ENCODE results near the gene B4GALT5.
"Not testable (repeated sequence)": the region's sequence is repeated elsewhere in the genome, so short reads cannot be mapped to it uniquely, and the experiment has no call there.

B4GALT5 gene

DNA sequence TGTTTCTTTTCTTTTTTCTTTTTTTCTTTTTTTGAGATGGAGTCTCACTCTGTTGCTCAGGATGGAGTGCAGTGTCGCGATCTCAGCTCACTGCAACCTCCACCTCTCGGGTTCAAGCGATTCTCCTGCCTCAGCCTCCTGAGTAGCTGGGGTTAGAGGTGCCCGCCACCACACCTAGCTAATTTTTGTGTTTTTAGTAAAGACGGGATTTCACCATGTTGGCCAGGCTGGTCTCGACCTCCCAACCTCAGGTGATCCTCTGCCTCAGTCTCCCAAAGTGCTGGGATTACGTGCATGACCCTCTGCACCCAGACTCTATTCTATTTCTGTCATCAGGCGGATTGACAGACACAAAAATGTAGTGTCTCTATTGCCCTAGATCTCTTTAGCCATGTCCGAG lies 88.7 kb downstream of the B4GALT5 start:
- not testable (repeated sequence) for DNase-seq

- DNase-seq, result no peak
Measured at GRCh38 chr20:49624317-49624716, 89.4 kb downstream of the B4GALT5 start.

- DNase-seq, result no peak
Measured at GRCh38 chr20:49622243-49622642, 91.4 kb downstream of the B4GALT5 start.

DNA sequence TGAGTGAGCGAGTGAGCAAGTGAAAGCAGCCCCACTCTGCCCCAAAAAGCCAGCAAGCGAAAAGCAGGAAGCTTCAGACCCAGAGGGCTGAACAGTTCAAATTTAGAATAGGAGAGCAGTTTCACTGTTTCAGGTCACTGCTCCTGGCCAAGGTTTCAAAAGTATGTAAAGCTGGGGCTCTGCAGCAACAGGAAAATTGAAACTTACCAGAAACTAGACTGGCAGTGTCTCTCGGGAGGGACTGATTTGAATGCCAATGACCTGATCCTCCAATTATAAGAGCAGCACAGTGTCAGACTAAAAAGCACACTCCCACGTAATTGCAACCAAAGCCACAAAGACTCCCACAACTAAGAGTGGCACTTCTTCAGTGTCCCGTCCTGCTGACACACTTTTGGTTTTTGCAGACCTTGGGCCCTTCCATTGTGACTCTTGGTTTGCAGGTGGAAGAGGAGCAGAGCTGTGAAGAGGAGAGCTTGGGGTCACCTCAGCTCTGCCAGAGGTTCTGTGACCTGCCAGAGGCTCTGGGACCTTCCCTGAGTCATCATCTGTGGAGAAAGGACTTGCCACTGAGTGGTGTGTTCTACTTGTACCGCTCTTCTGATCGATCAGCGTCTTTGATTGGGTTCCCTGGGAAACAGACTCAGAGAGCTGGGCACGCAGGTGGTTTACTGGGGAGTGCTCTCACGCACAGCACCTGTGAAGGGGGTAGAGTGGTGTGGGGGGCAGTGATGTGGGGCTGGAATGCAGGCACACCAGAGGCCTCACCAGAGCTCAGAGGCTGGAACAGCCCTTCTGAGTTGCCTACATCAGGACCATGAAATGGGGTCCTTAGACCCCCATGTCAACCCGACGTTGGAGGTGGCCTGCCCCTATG lies 93.1 kb downstream of the B4GALT5 start:
- no peak for DNase-seq

DNA sequence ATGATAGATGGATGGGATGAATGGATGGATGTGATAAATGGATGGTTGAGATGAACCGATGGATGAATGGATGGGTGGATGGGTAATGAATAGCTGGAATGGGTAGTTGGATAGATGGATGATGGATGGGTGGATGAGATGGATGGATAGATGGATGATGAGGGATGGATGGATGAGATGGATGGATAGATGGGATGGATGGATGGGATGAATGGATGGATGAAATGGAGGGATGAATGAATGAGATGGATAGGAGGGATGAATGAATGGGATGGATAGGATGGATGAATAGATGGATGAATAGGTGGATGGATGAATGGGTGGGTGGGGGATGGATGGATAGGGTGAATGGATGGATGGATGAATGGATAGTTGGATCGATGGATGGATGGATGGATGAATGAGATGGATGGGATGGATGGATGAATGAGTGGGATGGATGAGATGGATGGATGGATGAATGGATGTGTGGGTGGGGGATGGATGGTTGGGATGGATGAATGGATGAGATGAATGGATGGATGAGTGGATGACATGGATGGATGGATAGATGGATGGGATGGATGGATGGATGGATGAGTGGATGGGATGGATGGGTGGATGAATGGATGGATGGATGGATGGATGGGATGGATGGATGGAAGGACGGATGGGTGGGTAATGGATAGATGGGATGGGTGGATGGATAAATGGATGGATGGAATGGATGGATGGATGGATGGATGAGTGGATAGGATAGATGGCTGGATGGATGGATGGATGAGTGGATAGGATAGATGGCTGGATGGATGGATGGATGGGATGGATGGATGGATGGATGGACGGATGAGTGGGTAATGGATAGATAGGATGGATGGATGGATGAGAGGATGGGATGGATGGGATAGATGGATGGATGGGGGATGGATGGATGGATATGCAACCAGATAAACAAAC lies 94.3 kb downstream of the B4GALT5 start:
- no peak for DNase-seq

DNA sequence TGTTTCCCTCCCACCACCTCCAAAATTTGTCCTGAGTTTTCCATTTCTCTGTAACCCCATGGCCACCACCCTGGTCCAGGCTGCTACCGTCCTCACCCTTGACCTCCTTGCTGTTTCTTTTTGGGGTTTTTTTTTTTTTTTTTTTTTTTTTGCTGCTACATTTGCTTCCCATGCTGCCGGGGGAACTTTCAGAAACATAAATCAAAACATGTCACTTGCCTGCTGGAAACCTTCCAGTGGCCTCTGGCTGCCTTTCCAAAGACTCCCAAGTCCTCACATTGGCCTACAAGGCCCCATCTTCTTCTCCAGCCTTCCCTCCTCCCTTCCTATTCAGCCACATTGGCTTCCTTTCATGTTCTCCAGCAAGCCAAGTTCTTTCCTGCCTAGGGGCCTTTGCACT lies 95.4 kb downstream of the B4GALT5 start:
- no peak for DNase-seq

- not testable (repeated sequence) for DNase-seq
Measured at GRCh38 chr20:49617394-49617793, 96.3 kb downstream of the B4GALT5 start.

GRCh38 chr20:49616154-49617007 lies 97.3 kb downstream of the B4GALT5 start:
- DNase-seq, result no peak

DNA sequence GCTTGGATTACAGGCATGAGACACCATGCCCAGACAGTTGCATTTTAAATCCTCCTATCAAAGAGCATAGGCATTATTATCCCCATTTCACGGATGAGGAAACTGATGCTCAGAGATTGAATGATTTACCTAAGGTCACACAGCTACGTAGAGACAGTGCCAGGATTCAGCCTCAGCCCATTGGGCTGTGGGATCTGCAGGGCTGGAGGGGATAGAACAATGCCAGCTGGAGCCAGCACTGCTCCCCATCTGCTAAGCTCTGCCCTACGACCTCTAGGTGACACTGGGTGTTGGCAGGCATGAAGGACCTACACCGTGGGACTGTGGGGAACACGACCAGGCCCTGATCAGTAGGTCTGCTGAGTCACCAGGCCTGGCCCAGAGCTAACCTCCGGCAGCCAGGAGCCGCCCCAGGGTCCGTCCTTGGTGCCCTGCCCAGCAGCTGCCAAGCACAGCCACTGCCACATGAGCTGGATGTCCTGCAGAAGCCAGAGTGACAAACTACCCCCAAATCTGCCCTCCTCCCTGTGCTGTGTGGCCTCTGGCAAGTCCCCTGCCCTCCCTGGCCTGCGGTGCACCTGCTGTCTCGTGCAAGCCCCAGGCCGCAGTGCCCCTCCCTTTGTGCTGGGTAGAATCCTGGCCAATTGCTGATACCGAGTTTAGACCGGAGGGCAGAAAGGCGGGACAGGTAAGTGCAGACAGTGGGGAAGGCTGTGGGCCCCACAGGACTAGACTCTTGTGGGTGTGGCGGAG lies 98.1 kb downstream of the B4GALT5 start:
- no peak for DNase-seq

GRCh38 chr20:49615051-49615400 lies 98.7 kb downstream of the B4GALT5 start:
- DNase-seq, result not testable (repeated sequence)

DNA sequence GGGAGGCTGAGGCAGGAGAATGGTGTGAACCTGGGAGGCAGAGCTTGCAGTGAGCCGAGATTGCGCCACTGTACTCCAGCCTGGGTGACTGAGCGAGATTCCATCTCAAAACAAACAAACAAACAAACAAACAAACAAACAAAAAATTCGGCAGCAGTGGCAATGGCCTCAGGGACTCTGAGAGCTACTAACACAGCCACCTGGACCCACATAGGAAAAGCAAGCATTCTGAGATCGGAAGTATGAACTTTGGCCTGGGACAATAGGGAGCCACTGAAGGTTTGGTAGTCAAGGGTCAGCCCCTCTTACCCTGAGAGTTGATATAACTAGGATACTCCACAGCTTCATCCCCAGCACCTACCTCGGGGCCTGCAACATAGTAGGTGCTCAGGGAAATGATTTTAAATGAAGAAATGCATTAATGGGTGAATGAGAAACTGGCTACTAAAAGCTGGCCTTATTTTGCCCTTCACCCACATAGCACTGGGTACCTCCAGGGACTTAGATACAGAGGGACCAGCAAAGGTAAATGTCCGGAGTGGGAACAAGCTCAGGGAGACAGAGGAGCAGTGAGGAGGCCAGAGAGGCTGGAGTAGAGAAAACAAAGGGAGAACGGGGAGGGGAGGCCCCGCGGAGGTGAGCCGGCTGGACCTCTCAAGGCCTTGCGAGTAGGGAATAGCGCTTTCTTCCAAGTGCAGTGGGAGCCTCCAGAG lies 99.2 kb downstream of the B4GALT5 start:
- no peak for DNase-seq

- DNase-seq, result no peak
Measured at GRCh38 chr20:49612127-49612738, 101.4 kb downstream of the B4GALT5 start.

DNA sequence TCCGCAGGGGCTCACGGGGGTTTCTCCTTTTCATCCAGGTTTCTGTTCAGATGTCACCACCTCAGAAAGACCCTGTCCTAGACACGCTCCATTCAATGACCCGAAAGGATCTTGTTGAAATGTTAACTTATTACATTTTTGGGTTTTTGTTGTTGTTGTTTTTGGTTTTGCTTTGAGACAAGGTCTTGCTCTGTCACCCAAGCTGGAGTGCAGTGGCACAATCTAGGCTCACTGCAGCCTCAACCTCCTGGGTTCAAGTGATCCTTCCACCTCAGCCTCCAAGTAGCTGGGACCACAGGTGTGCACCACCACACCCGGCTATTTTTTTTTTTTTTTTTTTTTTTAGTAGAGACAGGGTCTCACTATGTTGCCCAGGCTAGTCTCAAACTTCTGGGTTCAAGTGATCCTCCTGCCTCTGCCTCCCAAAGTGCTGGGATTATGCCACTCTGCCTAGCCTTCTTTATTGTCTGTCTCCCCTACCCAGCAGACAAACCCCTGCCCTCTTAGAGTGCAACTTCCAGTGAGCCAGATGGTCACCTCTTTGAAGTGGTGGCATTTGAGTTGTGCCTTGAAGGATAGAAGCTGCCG lies 102.0 kb downstream of the B4GALT5 start:
- not testable (repeated sequence) for DNase-seq

DNA sequence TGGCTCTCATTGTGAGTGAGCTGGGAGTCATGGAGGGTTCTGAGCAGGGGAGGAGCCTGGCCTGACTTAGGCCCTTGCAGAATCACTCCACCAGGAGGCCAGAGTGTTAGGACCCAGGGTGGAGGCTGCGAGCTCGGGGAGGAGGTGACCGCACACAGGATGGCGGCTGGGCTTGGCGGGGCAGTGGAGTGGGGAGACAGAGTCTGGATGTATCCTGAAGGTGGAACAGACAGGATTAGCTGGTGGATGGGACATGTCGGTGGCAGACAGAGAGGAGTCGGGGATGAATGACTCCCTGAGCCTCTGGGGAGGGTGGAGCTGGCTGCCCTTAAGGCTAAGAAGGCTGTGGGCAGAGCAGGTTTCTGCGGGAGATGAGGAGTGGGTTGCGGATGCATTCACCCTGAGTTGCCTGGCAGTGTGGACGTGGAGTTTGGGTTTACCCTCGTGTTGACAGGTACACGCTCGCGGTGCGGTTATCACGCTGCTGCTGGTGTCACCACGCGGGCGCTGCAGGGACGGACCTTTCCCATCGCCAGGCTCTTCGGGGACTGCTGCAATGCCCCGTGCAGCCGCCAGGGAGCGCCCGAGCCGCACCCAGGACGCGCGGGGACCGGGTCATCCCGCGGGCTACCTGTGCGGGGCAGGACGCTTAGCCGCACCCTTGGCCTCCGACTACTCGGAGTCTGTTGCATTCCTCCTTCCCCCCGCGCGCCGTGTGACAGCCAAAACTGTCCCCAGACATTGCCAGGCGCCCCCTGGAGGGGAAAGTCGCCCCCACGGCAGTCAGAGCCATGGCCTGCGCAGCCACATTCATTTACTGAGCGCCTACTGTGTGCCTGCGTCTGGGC lies 102.8 kb downstream of the B4GALT5 start:
- DNase-seq, result no peak

DNA sequence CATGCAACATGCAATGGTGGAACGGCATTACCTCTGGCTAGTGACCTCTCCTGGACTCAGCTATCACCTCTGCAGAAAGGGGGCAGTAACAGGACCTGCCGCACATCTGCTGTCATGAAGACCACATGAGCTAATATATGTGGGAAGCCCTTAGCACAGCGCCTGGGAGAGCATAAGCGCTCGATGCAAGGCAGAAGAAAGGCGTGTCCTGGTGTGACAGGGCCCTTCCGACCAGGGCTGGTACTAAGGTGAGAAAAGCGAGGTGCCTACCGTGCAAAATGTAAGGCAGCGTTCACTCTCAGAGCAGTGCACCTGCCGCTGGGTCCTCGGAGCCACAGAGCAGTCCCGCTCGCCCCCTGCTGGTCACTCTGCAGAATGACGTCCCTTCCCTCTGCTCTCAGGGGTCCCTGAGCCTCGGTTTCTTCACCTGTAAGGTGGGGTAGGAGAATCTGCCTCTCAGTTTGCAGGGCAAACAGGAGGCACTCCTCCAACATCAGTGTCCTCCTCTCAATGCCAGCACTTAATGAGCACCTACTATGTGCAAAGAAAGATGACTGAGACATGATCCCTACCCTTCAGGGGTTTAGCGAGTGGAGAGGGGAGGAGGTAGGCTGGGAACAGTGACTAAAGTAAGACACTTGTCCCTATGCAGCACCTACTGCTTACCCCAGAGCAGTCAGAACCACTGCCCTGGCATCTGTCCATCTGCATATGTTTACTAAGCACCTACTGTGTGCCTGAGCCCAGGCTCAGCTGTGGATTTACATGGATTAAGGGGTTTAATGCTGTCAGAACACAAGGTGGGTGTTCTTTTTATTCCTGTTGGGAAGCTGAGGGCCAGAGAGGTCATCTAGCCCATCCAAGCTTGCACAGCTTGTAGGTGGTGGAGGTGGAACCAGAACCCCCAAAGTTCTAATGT lies 104.7 kb downstream of the B4GALT5 start:
- no peak for DNase-seq

GRCh38 chr20:49607568-49607967 lies 106.1 kb downstream of the B4GALT5 start:
- no peak for DNase-seq

DNA sequence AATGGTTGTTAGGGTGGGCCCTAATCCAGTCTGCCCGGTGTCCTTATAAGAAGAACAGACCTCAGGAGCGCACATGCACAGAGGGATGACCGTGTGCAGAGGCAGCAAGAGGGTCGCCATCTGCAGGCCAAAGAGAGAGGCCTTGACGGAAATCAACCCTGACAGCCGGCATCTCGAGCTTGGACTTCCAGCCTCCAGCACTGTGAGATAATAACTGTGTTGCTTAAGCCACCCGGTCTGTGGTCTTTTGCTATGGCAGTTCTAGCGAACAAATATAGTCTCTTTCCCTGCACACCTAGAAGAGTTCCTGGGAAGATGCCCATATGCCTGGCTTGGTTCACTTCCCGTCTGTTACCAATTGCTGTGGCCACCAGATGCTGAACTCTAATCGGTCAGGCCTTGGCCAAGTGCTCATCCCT lies 110.5 kb downstream of the B4GALT5 start:
- no peak for DNase-seq

Data from NCI-H187 treated with DMSO at 0.1 percent for 48 hours (cell line).